CD4-positive, alpha-beta T cell (primary cell): ENCODE measurements around the gene ATP8A1. TPM values are rescaled to one million over a fixed set of nuclear protein-coding genes. Genes with fewer than 3 reads are reported as not detected.

Experiments used
- ATAC-seq: fragments of 200-7000 bp; cut with Tn5 transposase; one replicate; pipeline ENCODE4 v1.10.0; 2022; ENCODE audit warnings: mild to moderate bottlenecking; ENCODE audit not compliant: poor library complexity
- CTCF ChIA-PET: fragments of 350-600 bp; sonication (Branson Sonifier 250); formaldehyde crosslinking; loops from one replicate; lab custom pipeline; 2021; ENCODE audit warnings: antibody characterized with exemption, inconsistent platforms; lab: Charles Lee
- POLR2A ChIA-PET: fragments of 350-600 bp; sonication (Branson Sonifier 250); formaldehyde crosslinking; loops from one replicate; lab custom pipeline; 2021; ENCODE audit warnings: antibody characterized with exemption, inconsistent platforms; lab: Charles Lee
- DNase-seq, 14 experiments: peaks; one replicate each; pipeline ENCODE4 v3.0.0-alpha.2; 2013 to 2020; ENCODE audit warnings: mixed read lengths in 2 of 14
- H3K27ac ChIP-seq, 2 donors: one replicate each; pipeline versions ENCODE4 v1.5.1 to v1.7.0; 2013; ENCODE audit warnings: low read length in 2 of 2, low read depth in 1 of 2, mild to moderate bottlenecking in 1 of 2
- H3K27me3 ChIP-seq, 2 experiments: 1 replicate in 1 of 2; 2 replicates in 1 of 2; pipeline versions ENCODE4 v1.6.1 to v1.7.0; 2013; ENCODE audit warnings: low read length in 2 of 2, control low read depth in 1 of 2, mild to moderate bottlenecking in 1 of 2, moderate library complexity in 1 of 2; ENCODE audit not compliant: insufficient read depth in 2 of 2, control insufficient read depth in 1 of 2
- H3K36me3 ChIP-seq: one replicate; pipeline ENCODE4 v1.6.1; 2013; ENCODE audit warnings: low read length, control low read depth; ENCODE audit not compliant: insufficient read depth
- H3K4me1 ChIP-seq: one replicate; pipeline ENCODE4 v1.6.1; 2013; ENCODE audit warnings: low read length, control low read depth; ENCODE audit not compliant: insufficient read depth
- H3K4me3 ChIP-seq: one replicate; pipeline ENCODE4 v1.5.1; 2013; ENCODE audit warnings: mild to moderate bottlenecking, low read length, moderate library complexity
- H3K9me3 ChIP-seq, 2 experiments: 1 replicate in 1 of 2; 2 replicates in 1 of 2; pipeline versions ENCODE4 v1.6.1 to v1.7.0; 2013; ENCODE audit warnings: low read length in 2 of 2, mild to moderate bottlenecking in 2 of 2, control low read depth in 1 of 2, moderate library complexity in 1 of 2; ENCODE audit not compliant: control insufficient read depth in 1 of 2, insufficient read depth in 1 of 2
- H3K27ac Mint-ChIP-seq: one replicate; pipeline ENCODE4 v1.8.0; 2020; ENCODE audit warnings: mixed read lengths
- H3K27me3 Mint-ChIP-seq: one replicate; pipeline ENCODE4 v1.8.0; 2021; ENCODE audit warnings: mixed read lengths
- H3K36me3 Mint-ChIP-seq: one replicate; pipeline ENCODE4 v1.8.0; 2021; ENCODE audit warnings: low read depth, mixed read lengths
- H3K4me1 Mint-ChIP-seq: one replicate; pipeline ENCODE4 v1.8.0; 2021; ENCODE audit warnings: low read depth, mixed read lengths
- H3K4me3 Mint-ChIP-seq: one replicate; pipeline ENCODE4 v1.8.0; 2020; ENCODE audit warnings: mild to moderate bottlenecking, mixed read lengths
- H3K9me3 Mint-ChIP-seq: one replicate; pipeline ENCODE4 v1.8.0; 2020; ENCODE audit warnings: mixed read lengths
- CTCF ChIP-seq: fragments of 200-600 bp; IDR thresholded peaks from one replicate; pipeline ENCODE4 v1.8.0; 2022; ENCODE audit warnings: antibody characterized with exemption, mild to moderate bottlenecking
- intact Hi-C, 2 experiments: fragments of 100-400 bp; cut with DNase I in 1 of 2; cut with micrococcal nuclease in 1 of 2; formaldehyde crosslinking; loops; one replicate each; pipeline versions ENCODE4 v1.15.1 to v1.9.0; 2023 to 2025; cut with DNase I, micrococcal nuclease
- total RNA-seq, 174 experiments: library from RNA in 2 of 174; stranded (reverse) in 2 of 174; gene quantifications; one replicate each; pipeline ENCODE4 v1.2.3 and lab custom pipeline; 2021 to 2026

The ATP8A1 gene
- total RNA-seq, 2 experiments from 2014 or later: 44.9 to 45.5 TPM

GRCh38 chr4:42543762-42544161 is 113.1 kb downstream of the ATP8A1 start:
- Histone ChIP-seq H3K9me3 (no peaks in the 10 kb centered on the region), H3K27ac (no peak overlapping the region), H3K27me3 (no peaks in the 10 kb centered on the region), H3K36me3 (peaks cover 17% of the 10 kb centered on the region), H3K4me1 (no peaks in the 10 kb centered on the region), H3K4me3 (no peak overlapping the region)
- H3K9me3 Mint-ChIP-seq: no peaks in the 10 kb centered on the region
- peaks cover 6% of the 10 kb centered on the region for H3K4me1 Mint-ChIP-seq
- TF ChIP-seq CTCF: no peak
- H3K36me3 Mint-ChIP-seq: peaks cover 49% of the 10 kb centered on the region
- no peaks in the 10 kb centered on the region for H3K27me3 Mint-ChIP-seq
- CTCF ChIA-PET: no interaction called here
- no peak for ATAC-seq
- POLR2A ChIA-PET: no interaction called here
- no peak overlapping the region for H3K4me3 Mint-ChIP-seq
- intact Hi-C loops: no loop called here
- DNase-seq: no peak
- H3K27ac Mint-ChIP-seq: no peak overlapping the region

GRCh38 chr4:42543126-42543525 is 113.8 kb downstream of the ATP8A1 start:
- H3K27me3 ChIP-seq: no peaks in the 10 kb centered on the region
- H3K9me3 Mint-ChIP-seq: peaks cover 2% of the 10 kb centered on the region
- H3K4me3 Mint-ChIP-seq: no peak overlapping the region
- no peaks in the 10 kb centered on the region for H3K9me3 ChIP-seq
- H3K36me3 ChIP-seq: peaks cover 13% of the 10 kb centered on the region
- H3K27ac ChIP-seq: no peak overlapping the region
- ChIA-PET POLR2A (no interaction called here), CTCF (no interaction called here)
- H3K27ac Mint-ChIP-seq: no peak overlapping the region
- no peaks in the 10 kb centered on the region for H3K4me1 ChIP-seq
- H3K27me3 Mint-ChIP-seq: no peaks in the 10 kb centered on the region
- peaks cover 12% of the 10 kb centered on the region for H3K4me1 Mint-ChIP-seq
- no peak for TF ChIP-seq CTCF
- H3K4me3 ChIP-seq: no peak overlapping the region
- H3K36me3 Mint-ChIP-seq: peaks cover 49% of the 10 kb centered on the region
- intact Hi-C loops: no loop called here
- DNase-seq (no peak), ATAC-seq (no peak)

DNA sequence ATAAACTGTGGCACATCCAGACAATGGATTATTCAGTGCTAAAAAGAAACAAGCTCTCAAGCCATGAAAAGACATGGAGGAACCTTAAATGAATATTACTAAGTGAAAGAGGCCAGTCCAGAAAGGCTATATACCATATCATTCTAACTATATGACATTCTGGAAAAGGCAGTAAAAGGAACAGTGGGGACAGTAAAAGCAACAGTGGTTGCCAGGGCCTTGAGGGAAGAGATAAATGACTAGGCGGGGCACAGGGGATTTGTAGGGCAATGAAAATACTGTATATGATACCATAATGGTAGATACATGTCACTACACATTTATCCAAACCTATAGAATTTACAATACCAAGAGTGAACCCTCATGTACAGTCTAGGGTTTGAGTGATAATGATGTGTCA is 115.3 kb downstream of the ATP8A1 start:
- Histone ChIP-seq H3K27ac (no peak overlapping the region), H3K4me3 (no peak overlapping the region), H3K9me3 (no peaks in the 10 kb centered on the region), H3K36me3 (peaks cover 6% of the 10 kb centered on the region), H3K4me1 (no peaks in the 10 kb centered on the region), H3K27me3 (no peaks in the 10 kb centered on the region)
- ChIA-PET POLR2A (no interaction called here), CTCF (no interaction called here)
- Mint-ChIP-seq H3K9me3 (peaks cover 2% of the 10 kb centered on the region), H3K27me3 (no peaks in the 10 kb centered on the region), H3K4me3 (no peak overlapping the region), H3K4me1 (peaks cover 24% of the 10 kb centered on the region), H3K36me3 (peaks cover 56% of the 10 kb centered on the region), H3K27ac (no peak overlapping the region)
- no peak for TF ChIP-seq CTCF
- no peak for DNase-seq
- no peak for ATAC-seq
- intact Hi-C loops: no loop called here
